ENCODE measurements around the gene TMEM63C.

The TMEM63C gene

DNA sequence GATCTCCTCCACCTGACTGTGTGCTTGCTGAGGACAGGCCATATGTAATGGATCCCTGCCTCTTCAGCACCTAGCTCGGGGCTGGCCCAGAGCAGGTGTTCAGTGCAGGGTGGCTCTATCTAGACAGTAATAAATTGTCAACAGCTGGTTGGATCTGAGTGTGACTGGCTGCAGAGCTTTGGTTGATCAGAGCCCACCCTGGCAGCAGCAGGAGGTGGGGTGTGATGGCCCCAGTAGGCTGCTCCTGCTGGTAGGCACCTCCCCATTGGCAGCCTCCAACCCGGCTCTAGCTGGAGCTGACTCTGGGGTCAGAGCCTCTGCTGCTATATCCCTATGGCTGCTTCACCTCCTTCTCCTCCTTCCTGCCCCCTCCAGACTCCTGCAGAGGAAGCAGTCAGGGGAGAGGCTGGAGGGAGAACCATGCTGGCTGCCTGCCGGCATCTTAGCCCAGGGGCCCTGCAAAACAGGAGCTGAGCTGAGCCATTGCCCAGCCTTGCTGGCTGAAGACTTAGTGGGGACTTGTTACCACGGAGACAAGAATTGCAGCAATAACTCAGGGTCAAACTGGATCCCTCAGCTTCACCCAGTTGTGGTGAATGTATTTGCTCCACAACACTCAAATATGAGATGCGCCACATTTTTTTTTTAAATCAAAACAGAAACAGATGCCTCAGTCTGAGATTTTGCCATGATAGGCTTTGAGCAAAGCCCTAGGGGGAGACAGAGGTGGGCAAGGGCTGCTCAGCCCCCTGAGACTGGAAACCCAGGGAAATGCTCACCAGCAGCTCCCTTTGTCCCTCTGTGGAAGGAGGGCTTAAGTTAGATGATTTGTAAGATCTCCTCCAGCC lies 22.2 kb downstream of the TMEM63C start:
- no peak for FAIRE-seq

GRCh38 chr14:77204459-77204771 lies 22.8 kb downstream of the TMEM63C start:
- TF ChIP-seq POLR2A (IDR thresholded peaks at IDR 0.05; ENCODE audit: low read depth, low read length) (no peak), TAF1 (IDR thresholded peaks at IDR 0.05; ENCODE audit: borderline replicate concordance, low read depth, low read length) (no peak), POLR2AphosphoS5 (IDR thresholded peaks at IDR 0.05; ENCODE audit: low read depth, low read length) (no peak)

More for the DNA sequence above, 22.2 kb downstream of the TMEM63C start:
- DNase-seq (ENCODE audit: insufficient read length) = no peak
- TF ChIP-seq TAF1 (IDR thresholded peaks at IDR 0.05; ENCODE audit: borderline replicate concordance, low read depth, low read length) = no peak
- no peak for TF ChIP-seq POLR2AphosphoS5 (IDR thresholded peaks at IDR 0.05; ENCODE audit: low read depth, low read length)
- no peak for TF ChIP-seq POLR2A (IDR thresholded peaks at IDR 0.05; ENCODE audit: low read depth, low read length)

DNA sequence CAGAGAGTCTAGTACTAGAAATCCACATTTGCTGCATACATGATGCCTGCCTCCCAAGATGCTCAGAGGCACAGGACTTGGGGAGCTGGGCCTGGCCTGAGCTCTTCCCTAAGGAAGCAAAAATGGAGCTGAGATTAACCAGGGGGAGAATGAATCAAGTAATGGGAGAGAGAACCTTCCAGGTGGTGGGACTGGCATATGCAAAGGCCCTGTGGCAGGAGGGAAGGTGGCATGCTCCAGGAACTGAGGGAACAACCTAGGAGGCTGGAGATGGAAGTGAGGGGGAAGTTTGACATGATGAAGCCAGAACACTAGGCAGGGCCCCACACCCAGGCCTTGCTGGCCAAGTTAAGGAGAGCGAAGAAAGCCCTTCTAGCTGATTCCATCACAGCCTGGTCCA lies 23.3 kb downstream of the TMEM63C start:
- TF ChIP-seq TAF1 (IDR thresholded peaks at IDR 0.05; ENCODE audit: borderline replicate concordance, low read depth, low read length) = no peak
- TF ChIP-seq POLR2AphosphoS5 (IDR thresholded peaks at IDR 0.05; ENCODE audit: low read depth, low read length) = no peak
- TF ChIP-seq POLR2A (IDR thresholded peaks at IDR 0.05; ENCODE audit: low read depth, low read length) = no peak
- DNase-seq (ENCODE audit: insufficient read length) (no peak), FAIRE-seq (no peak)

More at GRCh38 chr14:77204459-77204771, 22.8 kb downstream of the TMEM63C start:
- FAIRE-seq = no peak
- DNase-seq (ENCODE audit: insufficient read length) = no peak

DNA sequence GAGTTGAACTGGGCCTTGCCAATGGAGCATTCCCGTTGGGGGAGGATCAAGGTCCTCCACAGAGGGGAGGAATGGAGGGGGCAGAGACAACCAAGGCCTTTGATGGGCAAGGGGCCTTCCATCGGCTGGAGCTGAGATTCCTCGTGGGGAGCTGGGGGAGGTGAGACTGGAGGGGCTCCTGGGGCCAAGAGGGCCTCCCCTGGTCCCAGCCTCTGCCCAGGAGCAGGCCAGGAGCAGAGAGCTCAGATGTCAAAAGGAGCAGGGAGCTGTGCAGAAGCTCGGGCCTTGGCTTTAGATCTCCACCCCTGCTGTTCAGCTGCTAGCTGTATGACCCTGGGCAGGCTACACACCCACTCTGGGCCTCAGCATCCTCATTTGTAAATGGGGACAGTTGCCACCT lies 24.0 kb downstream of the TMEM63C start:
- no peak for TF ChIP-seq POLR2AphosphoS5 (IDR thresholded peaks at IDR 0.05; ENCODE audit: low read depth, low read length)
- no peak for TF ChIP-seq TAF1 (IDR thresholded peaks at IDR 0.05; ENCODE audit: borderline replicate concordance, low read depth, low read length)
- no peak for TF ChIP-seq POLR2A (IDR thresholded peaks at IDR 0.05; ENCODE audit: low read depth, low read length)
- no peak for DNase-seq (ENCODE audit: insufficient read length)
- FAIRE-seq = no peak

DNA sequence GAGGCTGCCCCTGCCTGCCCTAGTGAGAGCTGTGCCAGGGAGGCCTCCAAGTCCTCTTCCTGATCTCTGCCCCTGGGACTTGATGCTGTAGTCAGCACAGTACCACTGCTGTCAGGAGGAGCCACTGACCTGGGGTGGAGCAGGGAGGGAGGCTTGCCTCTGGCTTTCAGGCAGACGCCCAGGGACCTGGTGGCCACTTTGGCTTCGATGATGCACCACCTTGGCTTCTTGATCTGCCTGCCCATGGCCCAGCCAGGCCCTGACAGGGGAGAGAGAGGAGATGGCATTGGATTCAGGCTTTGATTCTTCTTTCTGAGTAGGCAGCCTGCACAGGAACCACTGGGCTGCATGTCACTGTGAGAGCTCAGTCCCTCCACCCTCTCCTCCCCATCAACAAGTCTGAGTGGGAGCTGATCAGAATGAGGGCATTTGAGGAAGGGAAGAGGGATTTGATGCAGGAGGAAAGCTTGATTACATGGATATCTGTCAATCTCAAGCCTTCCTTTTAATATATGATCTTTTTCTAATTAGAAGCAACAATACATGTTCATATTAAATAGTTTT lies 24.7 kb downstream of the TMEM63C start:
- TF ChIP-seq POLR2AphosphoS5 (IDR thresholded peaks at IDR 0.05; ENCODE audit: low read depth, low read length) (no peak), POLR2A (IDR thresholded peaks at IDR 0.05; ENCODE audit: low read depth, low read length) (no peak), TAF1 (IDR thresholded peaks at IDR 0.05; ENCODE audit: borderline replicate concordance, low read depth, low read length) (no peak)
- DNase-seq (ENCODE audit: insufficient read length) (no peak), FAIRE-seq (no peak)

DNA sequence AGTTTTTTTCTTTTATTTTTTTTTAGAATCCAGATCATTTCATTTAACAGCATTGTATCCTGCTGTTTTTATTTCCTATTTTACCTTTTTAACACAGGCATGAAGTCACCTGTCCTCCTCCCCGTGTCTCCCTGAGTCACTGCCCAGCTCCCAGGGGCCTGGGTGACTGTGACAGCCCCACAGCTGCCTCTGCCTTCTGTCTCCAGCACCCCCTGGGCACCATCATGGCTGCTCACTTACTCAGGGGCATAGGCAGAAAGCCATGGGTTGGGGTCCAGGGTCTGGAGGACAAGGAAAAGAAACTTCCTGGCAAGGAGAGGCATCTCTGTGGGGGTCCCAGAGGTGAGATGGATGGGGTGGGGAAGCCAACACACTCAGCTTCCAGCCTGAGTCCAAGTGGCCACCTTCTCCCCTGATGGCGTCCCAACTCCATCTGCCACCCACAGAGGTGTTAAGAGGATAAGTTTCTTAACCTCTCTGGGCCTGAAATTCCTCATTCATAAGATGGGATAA lies 25.3 kb downstream of the TMEM63C start:
- DNase-seq (ENCODE audit: insufficient read length) = no peak
- FAIRE-seq = no peak
- no peak for TF ChIP-seq POLR2AphosphoS5 (IDR thresholded peaks at IDR 0.05; ENCODE audit: low read depth, low read length)
- TF ChIP-seq POLR2A (IDR thresholded peaks at IDR 0.05; ENCODE audit: low read depth, low read length) = no peak
- TF ChIP-seq TAF1 (IDR thresholded peaks at IDR 0.05; ENCODE audit: borderline replicate concordance, low read depth, low read length) = no peak

- DNase-seq (ENCODE audit: insufficient read length) (peak; percentile 44), FAIRE-seq (no peak)
- no peak for TF ChIP-seq POLR2A (IDR thresholded peaks at IDR 0.05; ENCODE audit: low read depth, low read length)
- TF ChIP-seq TAF1 (IDR thresholded peaks at IDR 0.05; ENCODE audit: borderline replicate concordance, low read depth, low read length) = no peak
- no peak for TF ChIP-seq POLR2AphosphoS5 (IDR thresholded peaks at IDR 0.05; ENCODE audit: low read depth, low read length)
Measured at GRCh38 chr14:77208291-77208978, 26.8 kb downstream of the TMEM63C start.

- DNase-seq (ENCODE audit: insufficient read length) (no peak), FAIRE-seq (no peak)
- TF ChIP-seq TAF1 (IDR thresholded peaks at IDR 0.05; ENCODE audit: borderline replicate concordance, low read depth, low read length) = no peak
- no peak for TF ChIP-seq POLR2A (IDR thresholded peaks at IDR 0.05; ENCODE audit: low read depth, low read length)
- no peak for TF ChIP-seq POLR2AphosphoS5 (IDR thresholded peaks at IDR 0.05; ENCODE audit: low read depth, low read length)
Measured at GRCh38 chr14:77208979-77209318, 27.4 kb downstream of the TMEM63C start.

DNA sequence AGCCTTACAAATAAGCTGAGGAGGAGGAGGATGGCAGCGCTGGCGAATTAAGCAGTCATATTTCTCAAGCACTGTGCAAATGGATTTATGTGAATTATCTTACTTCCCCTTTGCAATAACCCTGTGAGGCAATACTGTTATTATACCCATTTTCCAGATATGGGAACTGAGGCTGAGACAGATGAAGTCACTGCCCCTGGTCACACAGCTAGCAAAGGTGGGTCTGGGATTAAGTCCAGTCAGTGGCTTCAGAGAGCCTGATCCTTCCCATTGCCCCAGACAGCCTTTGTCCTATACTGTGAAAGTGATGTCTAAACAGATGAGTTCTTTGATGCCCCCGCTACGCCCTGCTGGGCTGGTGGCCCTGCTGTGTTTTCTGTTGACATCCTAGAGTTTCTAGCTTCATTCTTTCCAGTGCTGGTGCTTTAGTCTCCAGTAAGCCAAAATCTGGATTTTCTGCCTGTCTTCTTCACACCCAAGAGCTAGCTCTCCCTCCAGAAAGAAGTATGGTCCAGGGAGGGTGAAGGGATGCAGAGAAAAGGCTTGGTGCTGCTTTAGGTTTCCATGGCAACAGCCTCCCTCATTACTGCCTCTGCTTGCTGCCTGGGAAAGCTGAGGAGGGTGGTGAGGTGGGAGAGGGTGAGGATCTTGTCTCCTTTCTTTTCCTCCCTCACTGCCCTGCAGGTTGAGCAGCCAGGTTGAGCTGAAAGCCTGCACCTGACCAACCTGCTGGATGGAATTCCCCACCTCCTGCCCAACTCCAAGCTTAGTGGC lies 30.7 kb downstream of the TMEM63C start:
- no peak for TF ChIP-seq TAF1 (IDR thresholded peaks at IDR 0.05; ENCODE audit: borderline replicate concordance, low read depth, low read length)
- no peak for TF ChIP-seq POLR2AphosphoS5 (IDR thresholded peaks at IDR 0.05; ENCODE audit: low read depth, low read length)
- no peak for TF ChIP-seq POLR2A (IDR thresholded peaks at IDR 0.05; ENCODE audit: low read depth, low read length)
- DNase-seq (ENCODE audit: insufficient read length) (no peak), FAIRE-seq (no peak)

DNA sequence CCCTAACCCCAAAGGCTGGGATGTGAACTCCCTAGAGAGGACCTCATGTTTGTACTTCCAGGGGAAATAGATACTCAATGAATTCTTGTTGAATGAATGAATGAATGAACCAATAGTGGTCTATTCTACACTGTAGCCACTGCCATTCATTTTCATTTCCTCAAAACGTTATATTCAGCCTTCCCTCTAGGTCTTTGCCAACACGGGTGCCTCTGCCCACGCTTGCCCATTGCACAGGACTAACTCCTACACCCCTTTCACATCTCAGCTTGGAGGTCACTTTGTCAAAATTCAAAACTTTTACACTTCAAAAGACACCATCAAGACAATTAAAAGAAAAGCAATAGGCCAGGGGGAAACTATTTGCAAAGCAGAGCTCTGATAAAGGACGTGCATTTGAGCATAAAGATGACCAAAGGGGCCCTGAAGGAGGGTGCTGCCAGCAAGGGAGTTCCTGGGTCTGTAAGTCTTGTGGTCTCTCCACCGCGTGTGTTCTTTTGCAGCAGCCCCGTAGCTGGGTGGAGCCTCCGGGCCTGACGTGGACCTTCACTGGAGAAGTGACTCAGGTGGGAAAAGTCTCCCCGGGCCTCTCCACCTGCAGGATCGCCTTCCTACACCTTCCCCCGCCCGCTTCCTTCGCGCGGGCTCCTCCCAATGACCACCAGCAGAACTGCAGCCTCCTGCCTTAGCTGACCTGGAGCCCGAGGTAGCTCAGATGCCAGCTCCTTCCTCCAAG lies 31.5 kb downstream of the TMEM63C start:
- FAIRE-seq (peak; percentile 53), DNase-seq (ENCODE audit: insufficient read length) (peak; percentile 54)
- TF ChIP-seq POLR2AphosphoS5 (IDR thresholded peaks at IDR 0.05; ENCODE audit: low read depth, low read length) = no peak

DNA sequence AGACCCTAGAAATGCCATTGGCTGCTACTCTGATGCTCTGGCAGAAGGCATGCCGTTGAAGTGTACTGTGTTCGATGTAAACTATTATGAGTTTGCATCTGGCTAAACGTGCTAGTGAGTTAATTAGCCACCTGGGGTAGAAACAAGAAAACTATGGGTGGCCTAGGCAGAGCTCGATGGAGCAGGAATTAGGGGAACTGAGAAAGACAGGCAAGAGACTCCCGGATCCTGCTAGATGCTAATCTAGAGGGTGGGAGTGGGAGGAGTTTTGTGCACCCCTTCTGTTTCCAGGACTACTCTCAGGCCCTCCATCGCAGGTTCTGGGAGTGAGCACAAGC lies 32.0 kb downstream of the TMEM63C start:
- TF ChIP-seq POLR2AphosphoS5 (IDR thresholded peaks at IDR 0.05; ENCODE audit: low read depth, low read length) = no peak
- TF ChIP-seq TAF1 (IDR thresholded peaks at IDR 0.05; ENCODE audit: borderline replicate concordance, low read depth, low read length) = no peak
- TF ChIP-seq POLR2A (IDR thresholded peaks at IDR 0.05; ENCODE audit: low read depth, low read length) = no peak
- DNase-seq (ENCODE audit: insufficient read length) (no peak), FAIRE-seq (no peak)
